Pancreas (tissue), 10 donors: ENCODE results near the gene FCGBP. TPM values are rescaled to one million over a fixed set of nuclear protein-coding genes. Genes with fewer than 3 reads are reported as not detected.
"Not testable (repeated sequence)": the region's sequence is repeated elsewhere in the genome, so short reads cannot be mapped to it uniquely, and the experiment has no call there.

Source experiments
- ATAC-seq, 4 donors: fragments of 200-7000 bp; cut with Tn5 transposase; one replicate each; pipeline versions ENCODE4 v1.8.0 to v1.9.1; 2020; ENCODE audit warnings: mild to moderate bottlenecking in 4 of 4, moderate library complexity in 4 of 4
- DNase-seq, 6 donors: peaks; one replicate each; pipeline ENCODE4 v3.0.0-alpha.2; 2020
- FAIRE-seq: peaks from 2 replicates; lab custom pipeline; 2012; peaks lifted over from hg19 to GRCh38; lab: Jason Lieb, UNC
- H3K27ac ChIP-seq, 4 donors: fragments of 200-600 bp; sonication (generic); 1 replicate in 3 of 4; 2 replicates in 1 of 4; pipeline versions ENCODE4 v1.5.0 to v1.8.0; 2020
- H3K27me3 ChIP-seq, 4 donors: fragments of 200-600 bp; one replicate each; pipeline ENCODE4 v1.8.0; 2021
- H3K36me3 ChIP-seq, 3 donors: fragments of 200-600 bp; sonication (generic) in 1 of 3; one replicate each; pipeline versions ENCODE4 v1.5.0 to v1.8.0; 2020 to 2021
- H3K4me1 ChIP-seq, 3 donors: fragments of 200-600 bp; one replicate each; pipeline ENCODE4 v1.8.0; 2021
- H3K4me3 ChIP-seq, 4 donors: fragments of 200-600 bp; sonication (generic) in 2 of 4; one replicate each; pipeline versions ENCODE4 v1.5.0 to v1.8.0; 2020 to 2021
- H3K9me3 ChIP-seq, 4 donors: fragments of 200-600 bp; one replicate each; pipeline ENCODE4 v1.8.0; 2021
- CTCF ChIP-seq, 4 donors: fragments of 200-600 bp; sonication (generic) in 3 of 4; IDR thresholded peaks; one replicate each; pipeline versions ENCODE4 v1.5.0 to v1.8.0; 2021; ENCODE audit warnings: antibody characterized with exemption in 4 of 4
- WGBS, 2 donors: extraction: QIAGEN DNeasy Blood & Tissue Kit; methylation state at CpG; one replicate each; pipeline ENCODE4 v1.1.7; 2013; 5-methylcytosine and 5-hydroxymethylcytosine counted together
- intact Hi-C, 3 donors: fragments of 100-400 bp; cut with DNase I; formaldehyde crosslinking; loops; one replicate each; pipeline versions ENCODE4 v1.11.1 to v1.14.2; 2022
- polyA plus RNA-seq, 2 donors: library from polyadenylated mRNA; stranded (reverse); fragments of 200-250 nt; gene quantifications; one replicate each; pipeline ENCODE4 v1.2.3, GENCODE V29; 2013
- total RNA-seq, 6 donors: library from RNA; stranded (reverse); fragmentation: NEBNext Ultra II Directional in 4 of 6; extraction: Animal tissue kit (Norgen Biotek cat#: 25700) in 4 of 6; gene quantifications; one replicate each; pipeline versions ENCODE4 v1.2.1 to v1.2.4, GENCODE V29; 2021 to 2023
- donor health status: healthy with polysubstance abuse.
- donor health status: DM: no; HTN: no; CAD: no; lungs with moderate emphysema.
- donor health status: DM: no; HTN: no; CAD: no.
- donor health status: control.
- donor health status: control.
- donor health status: Bipolar disorder and iron deficiency.
- donor health status: DM: yes; HTN: yes; CAD: no.
- donor health status: DM: no; HTN: no; CAD: no.
- donor health status: DM: no; HTN: no; CAD: no.
- donor health status: DM: yes; HTN: yes; CAD: no.

Gene FCGBP
- total and polyA plus RNA-seq, 8 donors = 1.4 to 118 (median 23.6) TPM

GRCh38 chr19:39897511-39898245 is 36.8 kb downstream of the FCGBP start:
- DNase-seq (peak in 4 of 6 donors; percentile 36 to 86 (median 62)), ATAC-seq (peak; percentile 66 to 95 (median 90))
- not testable (repeated sequence) for H3K4me1 ChIP-seq, H3K27me3 ChIP-seq, H3K4me3 ChIP-seq, FAIRE-seq, H3K36me3 ChIP-seq, H3K9me3 ChIP-seq, H3K27ac ChIP-seq
- peak in 1 of 4 donors; percentile 52 for TF ChIP-seq CTCF (IDR thresholded peaks at IDR 0.05)
- WGBS, 2 donors = 4% methylated on average over 13 of the region's 13 CpGs
- intact Hi-C loops = loop anchor here in 1 of 3 donors (10.0 kb wide), 1 partner anchor 67 kb away; no protein-coding TSS in a partner anchor

- H3K4me3 ChIP-seq, H3K27ac ChIP-seq, DNase-seq, ATAC-seq, FAIRE-seq, H3K27me3 ChIP-seq, H3K9me3 ChIP-seq, H3K4me1 ChIP-seq, H3K36me3 ChIP-seq: not testable (repeated sequence)
- WGBS, 2 donors = 82 to 91% methylated on average over 11 of the region's 11 CpGs
- intact Hi-C loops = loop anchor here in 1 of 3 donors (10.0 kb wide), 1 partner anchor 70 kb away; no protein-coding TSS in a partner anchor
These were observed 39.3 kb downstream of the FCGBP start for GRCh38 chr19:39895096-39895495.

GRCh38 chr19:39894236-39894606 is 40.2 kb downstream of the FCGBP start:
- not testable (repeated sequence) for H3K36me3 ChIP-seq, H3K27me3 ChIP-seq, H3K27ac ChIP-seq, FAIRE-seq, H3K4me3 ChIP-seq, ATAC-seq, DNase-seq, H3K9me3 ChIP-seq, H3K4me1 ChIP-seq
- 89 to 91% methylated on average over 9 to 11 of the region's 16 CpGs for WGBS, 2 donors
- intact Hi-C loops = loop anchor here in 1 of 3 donors (10.0 kb wide), 1 partner anchor 71 kb away; no protein-coding TSS in a partner anchor

GRCh38 chr19:39893366-39894235 is 40.8 kb downstream of the FCGBP start:
- ATAC-seq (peak in 3 of 4 donors; percentile 16 to 47 (median 34)), DNase-seq (peak in 4 of 6 donors; percentile 37 to 54 (median 52))
- not testable (repeated sequence) for H3K4me1 ChIP-seq, H3K36me3 ChIP-seq, H3K4me3 ChIP-seq, H3K27ac ChIP-seq, FAIRE-seq, H3K27me3 ChIP-seq, H3K9me3 ChIP-seq
- 66 to 76% methylated on average over 22 to 27 of the region's 29 CpGs for WGBS, 2 donors
- intact Hi-C loops = loop anchor here in 1 of 3 donors (10.0 kb wide), 1 partner anchor 71 kb away; no protein-coding TSS in a partner anchor

GRCh38 chr19:39892506-39892902 is 41.9 kb downstream of the FCGBP start:
- intact Hi-C loops = loop anchor here in 1 of 3 donors (10.0 kb wide), 1 partner anchor 72 kb away; no protein-coding TSS in a partner anchor
- H3K4me1 ChIP-seq, H3K9me3 ChIP-seq, H3K27ac ChIP-seq, H3K36me3 ChIP-seq, H3K27me3 ChIP-seq, DNase-seq, H3K4me3 ChIP-seq, FAIRE-seq: not testable (repeated sequence)
- ATAC-seq = peak in 1 of 4 donors; percentile 7
- WGBS, 2 donors = 68 to 95% methylated on average over 5 of the region's 5 CpGs

- not testable (repeated sequence) for H3K9me3 ChIP-seq, H3K4me3 ChIP-seq, H3K27ac ChIP-seq, H3K4me1 ChIP-seq, FAIRE-seq, H3K36me3 ChIP-seq, H3K27me3 ChIP-seq
- DNase-seq (peak; percentile 29 to 87 (median 70)), ATAC-seq (peak; percentile 44 to 76 (median 59))
- 43 to 49% methylated on average over 63 to 64 of the region's 64 CpGs for WGBS, 2 donors
- intact Hi-C loops = loop anchor here in 1 of 3 donors (10.0 kb wide), 1 partner anchor 73 kb away; no protein-coding TSS in a partner anchor
These were observed 42.6 kb downstream of the FCGBP start for GRCh38 chr19:39891660-39892505.
